ENCODE results near the gene DDX59.

DDX59 gene

GRCh38 chr1:200669314-200670241, at the start of gene DDX59:
Gene DDX59, minus strand, starts transcription at chr1:200669907. Its CDS starts 3,167 bp downstream, at chr1:200666740.
- peak; percentile 98 for DNase-seq (ENCODE audit: low spot score)
- H3K27ac ChIP-seq = peak within 1 kb of the TSS; percentile 99
- CTCF ChIA-PET = interaction anchor here (0.6 to 1.6 kb wide), 9 partner anchors 16 to 257 kb away, joined by 3 to 8 read pairs (median 3); no protein-coding TSS in a partner anchor
- no peak for TF ChIP-seq CTCF (conservative IDR thresholded peaks at IDR 0.05; ENCODE audit: low read depth)
- POLR2A ChIA-PET (ENCODE audit: low non-redundant PET) = interaction anchor here (0.5 to 2.1 kb wide), 15 partner anchors 9 to 464 kb away, joined by 3 to 19 read pairs (median 3); partner anchors contain the start of genes ASCL5, CAMSAP2 and KIF14

GRCh38 chr1:200714504-200715187, 44.9 kb upstream of the DDX59 start:
- POLR2A ChIA-PET (ENCODE audit: low non-redundant PET) = no interaction called here
- no peak overlapping the region for H3K27ac ChIP-seq
- DNase-seq (ENCODE audit: low spot score) = no peak
- no peak for TF ChIP-seq CTCF (conservative IDR thresholded peaks at IDR 0.05; ENCODE audit: low read depth)
- CTCF ChIA-PET = no interaction called here

DNA sequence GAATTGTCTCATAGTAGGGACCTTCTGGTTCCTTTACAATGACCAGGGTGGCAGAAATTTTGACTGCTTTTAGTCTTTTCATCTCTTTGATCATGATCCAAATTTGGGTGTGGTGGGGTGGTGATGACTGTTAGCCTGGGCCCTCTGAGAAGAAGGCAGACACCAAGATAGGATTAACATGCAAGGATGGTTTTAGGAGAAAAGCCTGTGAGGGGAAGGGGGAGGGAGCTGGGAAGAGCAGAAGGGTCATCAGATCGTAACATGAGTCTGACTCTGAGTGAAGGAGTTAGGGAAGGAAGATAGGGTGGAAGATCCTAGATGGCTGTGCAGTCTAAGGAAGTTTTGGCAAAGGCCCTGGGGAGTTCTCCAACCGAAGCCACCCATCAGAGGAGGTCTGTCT, 40.5 kb upstream of the DDX59 start:
- DNase-seq (ENCODE audit: low spot score) = no peak
- POLR2A ChIA-PET (ENCODE audit: low non-redundant PET) = interaction anchor here (0.5 kb wide), 1 partner anchor 8 kb away, joined by 3 read pairs; no protein-coding TSS in a partner anchor
- TF ChIP-seq CTCF (conservative IDR thresholded peaks at IDR 0.05; ENCODE audit: low read depth) = no peak
- CTCF ChIA-PET = interaction anchor here (0.6 to 1.1 kb wide), 2 partner anchors 53 to 85 kb away, joined by 3 to 4 read pairs; no protein-coding TSS in a partner anchor
- H3K27ac ChIP-seq = no peak overlapping the region

DNA sequence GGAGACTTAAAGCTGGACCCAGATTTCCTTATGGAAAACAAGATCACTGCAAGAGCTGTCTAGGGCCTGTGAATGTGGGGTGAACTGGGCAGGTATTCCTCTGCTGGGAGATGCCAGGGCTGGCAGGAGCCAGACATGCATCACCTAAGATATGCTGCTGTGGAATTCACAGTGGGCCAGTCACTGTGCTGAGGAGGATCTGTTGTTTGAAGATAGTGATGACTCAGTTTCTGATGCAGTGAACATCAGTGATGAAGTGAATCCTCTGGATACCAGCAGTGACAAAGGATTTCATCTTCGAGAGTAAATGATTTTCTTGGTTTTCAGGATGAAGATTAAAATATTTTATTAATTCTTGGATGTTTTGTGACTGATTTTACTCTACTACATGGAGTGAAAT, 39.1 kb upstream of the DDX59 start:
- no peak overlapping the region for H3K27ac ChIP-seq
- ChIA-PET CTCF (interaction anchor here (0.5 to 0.8 kb wide), 4 partner anchors 9 to 198 kb away, joined by 3 to 5 read pairs (median 4); no protein-coding TSS in a partner anchor), POLR2A (ENCODE audit: low non-redundant PET) (no interaction called here)
- no peak for TF ChIP-seq CTCF (conservative IDR thresholded peaks at IDR 0.05; ENCODE audit: low read depth)
- peak; percentile 61 for DNase-seq (ENCODE audit: low spot score)

- no peak overlapping the region for H3K27ac ChIP-seq
- POLR2A ChIA-PET (ENCODE audit: low non-redundant PET) = no interaction called here
- CTCF ChIA-PET = interaction anchor here (0.5 to 0.8 kb wide), 2 partner anchors 16 to 197 kb away, joined by 4 to 5 read pairs; no protein-coding TSS in a partner anchor
- TF ChIP-seq CTCF (conservative IDR thresholded peaks at IDR 0.05; ENCODE audit: low read depth) = no peak
- DNase-seq (ENCODE audit: low spot score) = no peak
Observed at GRCh38 chr1:200708161-200708560, 38.5 kb upstream of the DDX59 start.

DNA sequence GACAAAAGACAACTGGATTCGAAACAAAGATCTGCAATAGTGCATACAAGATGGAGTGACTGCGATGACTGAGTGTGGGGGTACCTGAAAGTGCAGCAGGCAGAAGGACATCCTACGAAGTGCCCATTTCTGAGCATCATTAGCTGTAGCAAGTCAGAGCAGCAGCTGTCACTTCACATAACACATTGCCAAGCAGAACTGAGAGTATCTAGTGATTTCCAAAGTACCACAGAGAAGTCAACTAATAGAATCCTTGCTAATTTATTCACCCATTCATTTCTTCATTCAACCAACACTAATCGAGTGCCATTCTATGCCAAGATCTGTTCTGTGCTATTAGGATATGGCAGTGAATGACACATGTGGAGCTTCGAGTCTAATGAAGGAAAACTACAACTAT, 37.4 kb upstream of the DDX59 start:
- DNase-seq (ENCODE audit: low spot score) = no peak
- POLR2A ChIA-PET (ENCODE audit: low non-redundant PET) = no interaction called here
- no peak overlapping the region for H3K27ac ChIP-seq
- TF ChIP-seq CTCF (conservative IDR thresholded peaks at IDR 0.05; ENCODE audit: low read depth) = no peak
- CTCF ChIA-PET = interaction anchor here (0.6 kb wide), 1 partner anchor 31 kb away, joined by 4 read pairs; no protein-coding TSS in a partner anchor

Data from RWPE1 (cell line).